Neural cell (in vitro differentiated cells): ENCODE measurements around the gene SPEM1. TPM values are rescaled to one million over a fixed set of nuclear protein-coding genes. Genes with fewer than 3 reads are reported as not detected.

Experiments
- H2AFZ ChIP-seq: fragments of 200-600, 300-800 bp; sonication (generic), shearing (Covaris generic); 2 replicates; pipeline ENCODE4 v1.6.0; 2014; ENCODE audit warnings: low read depth, mild to moderate bottlenecking, antibody characterized with exemption, low read length, moderate library complexity
- H3F3A ChIP-seq: fragments of 200-600 bp; shearing (Covaris generic); 2 replicates; pipeline ENCODE4 v1.6.1; 2016; ENCODE audit warnings: mild to moderate bottlenecking, moderate library complexity, mixed read lengths, antibody characterized with exemption, low read length; ENCODE audit not compliant: insufficient read depth, poor library complexity, severe bottlenecking
- H3K27ac ChIP-seq: fragments of 200-600, 300-800 bp; sonication (generic), shearing (Covaris generic); 2 replicates; pipeline ENCODE4 v1.5.1; 2014; ENCODE audit warnings: mild to moderate bottlenecking, low read length, moderate library complexity
- H3K27me3 ChIP-seq: fragments of 300-800, 200-600 bp; sonication (generic), shearing (Covaris generic); 2 replicates; pipeline ENCODE4 v1.6.0; 2014; ENCODE audit warnings: mild to moderate bottlenecking, low read depth, low read length, moderate library complexity; ENCODE audit not compliant: insufficient read depth
- H3K36me3 ChIP-seq: fragments of 300-800, 200-600 bp; sonication (generic), shearing (Covaris generic); 2 replicates; pipeline ENCODE4 v1.5.1; 2014; ENCODE audit warnings: mild to moderate bottlenecking, antibody characterized with exemption, low read length, moderate library complexity; ENCODE audit not compliant: insufficient read depth
- H3K4me2 ChIP-seq: fragments of 300-800, 200-600 bp; sonication (generic), shearing (Covaris generic); 2 replicates; pipeline ENCODE4 v1.6.0; 2014; ENCODE audit warnings: mild to moderate bottlenecking, low read length
- H3K4me3 ChIP-seq: fragments of 300-800, 200-600 bp; sonication (generic), shearing (Covaris generic); 2 replicates; pipeline ENCODE4 v1.5.1; 2014; ENCODE audit warnings: mild to moderate bottlenecking, low read length, moderate library complexity
- H3K79me2 ChIP-seq: fragments of 200-600 bp; shearing (Covaris generic); replicated peaks from 2 replicates; pipeline ENCODE4 v1.6.0; 2014; ENCODE audit warnings: mild to moderate bottlenecking, low read length, moderate library complexity; ENCODE audit not compliant: insufficient read depth
- H3K9ac ChIP-seq: fragments of 300-800, 200-600 bp; sonication (generic), shearing (Covaris generic); 2 replicates; pipeline ENCODE4 v1.6.1; 2016; ENCODE audit warnings: mild to moderate bottlenecking, low read length, mixed read lengths
- H3K9me2 ChIP-seq: fragments of 200-600 bp; shearing (Covaris generic); 2 replicates; pipeline ENCODE4 v1.6.1; 2016; ENCODE audit warnings: mild to moderate bottlenecking, low read length, mixed read lengths; ENCODE audit not compliant: insufficient read depth
- H3K9me3 ChIP-seq: fragments of 200-600, 300-800 bp; sonication (generic), shearing (Covaris generic); 2 replicates; pipeline ENCODE4 v1.6.1; 2016; ENCODE audit warnings: mild to moderate bottlenecking, mixed run types, low read length, moderate library complexity, mixed read lengths
- H4K20me1 ChIP-seq: fragments of 200-600 bp; shearing (Covaris generic); 2 replicates; pipeline ENCODE4 v1.6.1; 2016; ENCODE audit warnings: mild to moderate bottlenecking, mixed run types; ENCODE audit not compliant: insufficient read depth
- EP300 ChIP-seq: fragments of 450-650 bp; conservative IDR thresholded peaks from 2 replicates; pipeline ENCODE4 v1.6.1; 2014; ENCODE audit warnings: antibody characterized with exemption, mild to moderate bottlenecking, moderate library complexity; ENCODE audit not compliant: poor library complexity, severe bottlenecking
- EZH2 ChIP-seq: fragments of 200-600, 300-800 bp; shearing (Covaris generic), sonication (generic); IDR thresholded peaks from 2 replicates; pipeline ENCODE4 v1.6.1; 2014; ENCODE audit warnings: antibody characterized with exemption, low read length, borderline replicate concordance, mild to moderate bottlenecking; ENCODE audit not compliant: insufficient read depth, poor library complexity, severe bottlenecking
- MXI1 ChIP-seq: fragments of 450-650 bp; conservative IDR thresholded peaks from 2 replicates; pipeline ENCODE4 v1.6.1; 2014; ENCODE audit warnings: antibody characterized with exemption, mild to moderate bottlenecking; ENCODE audit not compliant: poor library complexity, severe bottlenecking
- POLR2AphosphoS5 ChIP-seq: IDR thresholded peaks from 2 replicates; pipeline ENCODE4 v1.6.1; 2012
- RAD21 ChIP-seq: fragments of 450-650 bp; conservative IDR thresholded peaks from 2 replicates; pipeline ENCODE4 v1.6.1; 2014; ENCODE audit warnings: antibody characterized with exemption, mild to moderate bottlenecking, moderate library complexity
- TAF1 ChIP-seq: IDR thresholded peaks from 2 replicates; pipeline ENCODE4 v1.6.1; 2012; ENCODE audit warnings: low read depth
- polyA plus RNA-seq: library from polyadenylated mRNA; depleted of rRNA; stranded (reverse); fragments of >200 nt; gene quantifications from 2 replicates; pipeline ENCODE4 v1.2.3, GENCODE V29; 2014
- TF ChIP-seq, protein P1 (sequence below): fragments of 450-650 bp; IDR thresholded peaks from 2 replicates; pipeline ENCODE4 v1.5.1; 2014; ENCODE audit warnings: antibody characterized with exemption, mild to moderate bottlenecking, moderate library complexity; ENCODE audit not compliant: poor library complexity, severe bottlenecking
- TF ChIP-seq, protein P2 (sequence below): IDR thresholded peaks from 2 replicates; pipeline ENCODE4 v1.6.1; 2012; ENCODE audit warnings: borderline replicate concordance

Gene SPEM1
- polyA plus RNA-seq, 1 donor from 2014 or later, result not detected

DNA sequence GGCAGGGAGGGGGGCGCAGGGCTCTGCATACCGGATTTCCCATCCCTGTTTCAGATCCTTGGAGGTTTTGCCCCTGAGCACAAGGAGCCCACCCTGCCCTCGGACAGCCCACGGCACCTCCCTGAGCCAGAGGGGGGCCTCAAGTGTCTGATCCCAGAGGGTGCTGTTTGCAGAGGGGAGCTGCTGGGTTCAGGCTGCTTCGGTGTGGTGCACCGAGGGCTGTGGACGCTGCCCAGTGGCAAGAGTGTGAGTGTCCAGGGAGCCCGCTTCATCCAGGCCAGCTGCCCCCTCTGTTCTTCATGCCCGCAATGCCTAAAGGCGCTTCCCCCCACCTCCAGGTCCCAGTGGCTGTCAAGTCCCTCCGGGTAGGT lies 36.8 kb upstream of the SPEM1 start:
- H3K9ac ChIP-seq, result no peak overlapping the region
- H3K27ac ChIP-seq, result no peak overlapping the region
- H3K36me3 ChIP-seq, result no peaks in the 10 kb centered on the region
- no peak overlapping the region for H3K4me3 ChIP-seq
- no peaks in the 10 kb centered on the region for H3F3A ChIP-seq
- H4K20me1 ChIP-seq, result no peaks in the 10 kb centered on the region
- no peaks in the 10 kb centered on the region for H3K9me2 ChIP-seq
- TF ChIP-seq RAD21, result no peak
- TF ChIP-seq TAF1, result no peak
- TF ChIP-seq EZH2, result no peak
- TF ChIP-seq, protein P1, sequence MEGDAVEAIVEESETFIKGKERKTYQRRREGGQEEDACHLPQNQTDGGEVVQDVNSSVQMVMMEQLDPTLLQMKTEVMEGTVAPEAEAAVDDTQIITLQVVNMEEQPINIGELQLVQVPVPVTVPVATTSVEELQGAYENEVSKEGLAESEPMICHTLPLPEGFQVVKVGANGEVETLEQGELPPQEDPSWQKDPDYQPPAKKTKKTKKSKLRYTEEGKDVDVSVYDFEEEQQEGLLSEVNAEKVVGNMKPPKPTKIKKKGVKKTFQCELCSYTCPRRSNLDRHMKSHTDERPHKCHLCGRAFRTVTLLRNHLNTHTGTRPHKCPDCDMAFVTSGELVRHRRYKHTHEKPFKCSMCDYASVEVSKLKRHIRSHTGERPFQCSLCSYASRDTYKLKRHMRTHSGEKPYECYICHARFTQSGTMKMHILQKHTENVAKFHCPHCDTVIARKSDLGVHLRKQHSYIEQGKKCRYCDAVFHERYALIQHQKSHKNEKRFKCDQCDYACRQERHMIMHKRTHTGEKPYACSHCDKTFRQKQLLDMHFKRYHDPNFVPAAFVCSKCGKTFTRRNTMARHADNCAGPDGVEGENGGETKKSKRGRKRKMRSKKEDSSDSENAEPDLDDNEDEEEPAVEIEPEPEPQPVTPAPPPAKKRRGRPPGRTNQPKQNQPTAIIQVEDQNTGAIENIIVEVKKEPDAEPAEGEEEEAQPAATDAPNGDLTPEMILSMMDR, result no peak
- no peak for TF ChIP-seq POLR2AphosphoS5
- TF ChIP-seq, protein P2, sequence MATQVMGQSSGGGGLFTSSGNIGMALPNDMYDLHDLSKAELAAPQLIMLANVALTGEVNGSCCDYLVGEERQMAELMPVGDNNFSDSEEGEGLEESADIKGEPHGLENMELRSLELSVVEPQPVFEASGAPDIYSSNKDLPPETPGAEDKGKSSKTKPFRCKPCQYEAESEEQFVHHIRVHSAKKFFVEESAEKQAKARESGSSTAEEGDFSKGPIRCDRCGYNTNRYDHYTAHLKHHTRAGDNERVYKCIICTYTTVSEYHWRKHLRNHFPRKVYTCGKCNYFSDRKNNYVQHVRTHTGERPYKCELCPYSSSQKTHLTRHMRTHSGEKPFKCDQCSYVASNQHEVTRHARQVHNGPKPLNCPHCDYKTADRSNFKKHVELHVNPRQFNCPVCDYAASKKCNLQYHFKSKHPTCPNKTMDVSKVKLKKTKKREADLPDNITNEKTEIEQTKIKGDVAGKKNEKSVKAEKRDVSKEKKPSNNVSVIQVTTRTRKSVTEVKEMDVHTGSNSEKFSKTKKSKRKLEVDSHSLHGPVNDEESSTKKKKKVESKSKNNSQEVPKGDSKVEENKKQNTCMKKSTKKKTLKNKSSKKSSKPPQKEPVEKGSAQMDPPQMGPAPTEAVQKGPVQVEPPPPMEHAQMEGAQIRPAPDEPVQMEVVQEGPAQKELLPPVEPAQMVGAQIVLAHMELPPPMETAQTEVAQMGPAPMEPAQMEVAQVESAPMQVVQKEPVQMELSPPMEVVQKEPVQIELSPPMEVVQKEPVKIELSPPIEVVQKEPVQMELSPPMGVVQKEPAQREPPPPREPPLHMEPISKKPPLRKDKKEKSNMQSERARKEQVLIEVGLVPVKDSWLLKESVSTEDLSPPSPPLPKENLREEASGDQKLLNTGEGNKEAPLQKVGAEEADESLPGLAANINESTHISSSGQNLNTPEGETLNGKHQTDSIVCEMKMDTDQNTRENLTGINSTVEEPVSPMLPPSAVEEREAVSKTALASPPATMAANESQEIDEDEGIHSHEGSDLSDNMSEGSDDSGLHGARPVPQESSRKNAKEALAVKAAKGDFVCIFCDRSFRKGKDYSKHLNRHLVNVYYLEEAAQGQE, result no peak
- TF ChIP-seq MXI1, result no peak
- no peak for TF ChIP-seq EP300
- H3K79me2 ChIP-seq, result no peaks in the 10 kb centered on the region
- H2AFZ ChIP-seq, result no peak overlapping the region
- peaks cover 9% of the 10 kb centered on the region for H3K9me3 ChIP-seq
- peaks cover 38% of the 10 kb centered on the region for H3K27me3 ChIP-seq
- no peak overlapping the region for H3K4me2 ChIP-seq

DNA sequence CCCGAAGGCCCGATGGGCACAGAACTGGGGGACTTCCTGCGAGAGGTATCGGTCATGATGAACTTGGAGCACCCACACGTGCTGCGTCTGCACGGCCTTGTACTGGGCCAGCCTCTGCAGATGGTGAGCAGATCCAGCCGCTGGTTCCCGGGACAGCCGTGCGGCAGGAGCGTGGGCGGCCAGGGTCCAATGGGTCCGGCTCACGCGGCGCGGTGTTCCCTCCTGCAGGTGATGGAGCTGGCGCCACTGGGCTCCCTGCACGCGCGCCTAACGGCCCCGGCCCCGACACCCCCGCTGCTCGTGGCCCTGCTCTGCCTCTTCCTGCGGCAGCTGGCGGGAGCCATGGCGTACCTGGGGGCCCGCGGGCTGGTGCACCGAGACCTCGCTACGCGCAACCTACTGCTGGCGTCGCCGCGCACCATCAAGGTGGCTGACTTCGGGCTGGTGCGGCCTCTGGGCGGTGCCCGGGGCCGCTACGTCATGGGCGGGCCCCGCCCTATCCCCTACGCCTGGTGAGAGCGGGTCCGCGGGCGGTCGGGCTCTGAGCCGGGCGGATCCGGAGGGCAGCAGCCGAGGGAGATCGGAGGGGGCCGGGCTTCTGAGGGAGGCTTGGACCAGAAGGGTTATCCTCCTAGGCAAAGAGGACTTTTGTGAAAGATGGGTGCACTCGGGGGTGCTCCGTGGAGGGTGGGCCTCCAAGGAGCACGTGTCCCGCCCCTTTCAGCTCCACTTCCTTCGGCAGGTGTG lies 36.2 kb upstream of the SPEM1 start:
- no peaks in the 10 kb centered on the region for H3K9me2 ChIP-seq
- H2AFZ ChIP-seq, result no peak overlapping the region
- no peaks in the 10 kb centered on the region for H4K20me1 ChIP-seq
- no peak overlapping the region for H3K27ac ChIP-seq
- peak overlapping the region; percentile 48 for H3K4me3 ChIP-seq
- H3K9ac ChIP-seq, result no peak overlapping the region
- H3F3A ChIP-seq, result no peaks in the 10 kb centered on the region
- H3K36me3 ChIP-seq, result peaks cover 2% of the 10 kb centered on the region
- peaks cover 9% of the 10 kb centered on the region for H3K9me3 ChIP-seq
- TF ChIP-seq, protein P1, result no peak
- TF ChIP-seq POLR2AphosphoS5, result peak; percentile 33
- no peak overlapping the region for H3K4me2 ChIP-seq
- no peaks in the 10 kb centered on the region for H3K79me2 ChIP-seq
- peaks cover 38% of the 10 kb centered on the region for H3K27me3 ChIP-seq
